T-helper 1 cell treated with Interleukin-12 subunit alpha and Interleukin-12 subunit beta and Interleukin-4 antibody, amounts not matched to agents 30 μg/mL and 1 μg/mL, for 36 hours (primary cell): ENCODE results near the gene FGR.

Source experiments
- H3K27ac Mint-ChIP-seq: one replicate; pipeline ENCODE4 v1.8.0; 2021; ENCODE audit warnings: mild to moderate bottlenecking, mixed read lengths
- H3K27me3 Mint-ChIP-seq: one replicate; pipeline ENCODE4 v1.8.0; 2021; ENCODE audit warnings: low read depth, mixed read lengths
- H3K36me3 Mint-ChIP-seq: one replicate; pipeline ENCODE4 v1.8.0; 2021; ENCODE audit warnings: low read depth, mixed read lengths
- H3K4me1 Mint-ChIP-seq: one replicate; pipeline ENCODE4 v1.8.0; 2021; ENCODE audit warnings: low read depth, mixed read lengths
- H3K4me3 Mint-ChIP-seq: one replicate; pipeline ENCODE4 v1.8.0; 2021; ENCODE audit warnings: mild to moderate bottlenecking, moderate library complexity, mixed read lengths
- H3K9me3 Mint-ChIP-seq: one replicate; pipeline ENCODE4 v1.8.0; 2021; ENCODE audit warnings: mixed read lengths

The FGR gene

GRCh38 chr1:27605796-27606707, 28.9 kb downstream of the FGR start:
- no peaks in the 10 kb centered on the region for H3K27me3 Mint-ChIP-seq
- H3K4me3 Mint-ChIP-seq = no peak overlapping the region
- H3K9me3 Mint-ChIP-seq = no peaks in the 10 kb centered on the region
- peaks cover 19% of the 10 kb centered on the region for H3K4me1 Mint-ChIP-seq
- peak overlapping the region; percentile 72 for H3K27ac Mint-ChIP-seq
- H3K36me3 Mint-ChIP-seq = no peaks in the 10 kb centered on the region

- Mint-ChIP-seq H3K9me3 (no peaks in the 10 kb centered on the region), H3K36me3 (peaks cover 1% of the 10 kb centered on the region), H3K4me1 (peaks cover 26% of the 10 kb centered on the region), H3K27ac (no peak overlapping the region), H3K27me3 (no peaks in the 10 kb centered on the region), H3K4me3 (peak overlapping the region; percentile 63)
Observed at GRCh38 chr1:27605300-27605766, 29.7 kb downstream of the FGR start.

GRCh38 chr1:27604579-27605299, 30.2 kb downstream of the FGR start:
- peaks cover 32% of the 10 kb centered on the region for H3K4me1 Mint-ChIP-seq
- no peaks in the 10 kb centered on the region for H3K9me3 Mint-ChIP-seq
- H3K36me3 Mint-ChIP-seq = peaks cover 1% of the 10 kb centered on the region
- H3K27ac Mint-ChIP-seq = peak overlapping the region; percentile 67
- H3K4me3 Mint-ChIP-seq = peak overlapping the region; percentile 94
- no peaks in the 10 kb centered on the region for H3K27me3 Mint-ChIP-seq

GRCh38 chr1:27603681-27604578, 31.1 kb downstream of the FGR start, which contains the start of gene AHDC1:
TSS of gene AHDC1 (minus strand) at chr1:27604144. CDS start at chr1:27552115, 52,029 bp downstream.
- Mint-ChIP-seq H3K9me3 (no peaks in the 10 kb centered on the region), H3K4me3 (peak within 1 kb of the TSS; percentile 94), H3K27ac (peak within 1 kb of the TSS; percentile 84), H3K36me3 (peaks cover 1% of the 10 kb centered on the region), H3K27me3 (no peaks in the 10 kb centered on the region), H3K4me1 (peaks cover 36% of the 10 kb centered on the region)

- Mint-ChIP-seq H3K4me3 (peak overlapping the region; percentile 94), H3K27me3 (no peaks in the 10 kb centered on the region), H3K4me1 (peaks cover 40% of the 10 kb centered on the region), H3K27ac (peak overlapping the region; percentile 84), H3K9me3 (no peaks in the 10 kb centered on the region), H3K36me3 (peaks cover 1% of the 10 kb centered on the region)
Observed at GRCh38 chr1:27603309-27603680, 31.7 kb downstream of the FGR start.

GRCh38 chr1:27602462-27603308, 32.3 kb downstream of the FGR start:
- Mint-ChIP-seq H3K9me3 (no peaks in the 10 kb centered on the region), H3K27ac (peak overlapping the region; percentile 31), H3K27me3 (no peaks in the 10 kb centered on the region), H3K36me3 (peaks cover 3% of the 10 kb centered on the region), H3K4me1 (peaks cover 40% of the 10 kb centered on the region), H3K4me3 (peak overlapping the region; percentile 82)

- Mint-ChIP-seq H3K4me3 (peak overlapping the region; percentile 82), H3K36me3 (peaks cover 4% of the 10 kb centered on the region), H3K27ac (peak overlapping the region; percentile 31), H3K27me3 (no peaks in the 10 kb centered on the region), H3K4me1 (peaks cover 40% of the 10 kb centered on the region), H3K9me3 (no peaks in the 10 kb centered on the region)
Observed at GRCh38 chr1:27601771-27602461, 33.1 kb downstream of the FGR start.

- no peaks in the 10 kb centered on the region for H3K27me3 Mint-ChIP-seq
- H3K9me3 Mint-ChIP-seq = no peaks in the 10 kb centered on the region
- H3K36me3 Mint-ChIP-seq = peaks cover 4% of the 10 kb centered on the region
- H3K4me1 Mint-ChIP-seq = peaks cover 34% of the 10 kb centered on the region
- peak overlapping the region; percentile 65 for H3K4me3 Mint-ChIP-seq
- H3K27ac Mint-ChIP-seq = peak overlapping the region; percentile 6
Observed at GRCh38 chr1:27601321-27601770, 33.6 kb downstream of the FGR start.

GRCh38 chr1:27600498-27601175, 34.3 kb downstream of the FGR start:
- peaks cover 4% of the 10 kb centered on the region for H3K36me3 Mint-ChIP-seq
- no peaks in the 10 kb centered on the region for H3K9me3 Mint-ChIP-seq
- H3K27ac Mint-ChIP-seq = peak overlapping the region; percentile 6
- H3K4me3 Mint-ChIP-seq = peak overlapping the region; percentile 19
- H3K27me3 Mint-ChIP-seq = no peaks in the 10 kb centered on the region
- H3K4me1 Mint-ChIP-seq = peaks cover 30% of the 10 kb centered on the region

- Mint-ChIP-seq H3K9me3 (no peaks in the 10 kb centered on the region), H3K4me3 (peak overlapping the region; percentile 22), H3K36me3 (peaks cover 4% of the 10 kb centered on the region), H3K27me3 (no peaks in the 10 kb centered on the region), H3K4me1 (peaks cover 30% of the 10 kb centered on the region), H3K27ac (peak overlapping the region; percentile 16)
Observed at GRCh38 chr1:27599605-27600497, 35.1 kb downstream of the FGR start.

- H3K4me1 Mint-ChIP-seq = peaks cover 30% of the 10 kb centered on the region
- H3K27me3 Mint-ChIP-seq = no peaks in the 10 kb centered on the region
- H3K27ac Mint-ChIP-seq = peak overlapping the region; percentile 16
- H3K4me3 Mint-ChIP-seq = peak overlapping the region; percentile 50
- H3K9me3 Mint-ChIP-seq = no peaks in the 10 kb centered on the region
- H3K36me3 Mint-ChIP-seq = peaks cover 4% of the 10 kb centered on the region
Observed at GRCh38 chr1:27598902-27599528, 36.0 kb downstream of the FGR start.
